Amniotic epithelial cell (primary cell): Measurements from ENCODE around the gene ARHGAP1.

Experiments
- DNase-seq: peaks from one replicate; pipeline ENCODE4 v3.0.0-alpha.2; 2010; ENCODE audit warnings: low read depth

ARHGAP1 gene

GRCh38 chr11:46700241-46701077 is at the start of gene ARHGAP1, which contains the start of gene ZNF408:
Gene ARHGAP1, minus strand, starts transcription at chr11:46700619. Its CDS starts 4,512 bp downstream, at chr11:46696107.
Gene ZNF408, plus strand, starts transcription at chr11:46701031. Its CDS starts 17 bp downstream, at chr11:46701048.
- DNase-seq: peak; percentile 98

GRCh38 chr11:46747150-46747549 is 46.7 kb upstream of the ARHGAP1 start:
- DNase-seq: no peak

DNA sequence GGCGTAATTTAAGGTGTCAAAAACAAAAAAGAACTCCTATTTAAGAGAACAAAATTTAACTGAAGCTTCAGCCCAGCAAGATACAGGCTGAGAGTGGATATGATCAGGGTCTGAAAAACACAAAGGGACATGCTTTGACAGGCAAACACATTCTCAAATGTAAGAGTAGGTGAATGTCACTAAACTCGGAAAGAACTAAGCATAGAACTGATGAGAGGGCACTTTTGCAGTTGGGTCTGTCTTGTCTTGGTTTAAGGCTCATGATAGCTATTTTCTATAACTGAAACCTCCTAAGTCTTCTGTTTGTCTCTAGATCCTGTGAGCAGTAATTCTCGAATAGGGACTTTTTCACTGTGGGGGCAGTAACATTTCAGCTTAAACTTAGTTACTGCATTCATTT is 45.6 kb upstream of the ARHGAP1 start:
- no peak for DNase-seq

DNA sequence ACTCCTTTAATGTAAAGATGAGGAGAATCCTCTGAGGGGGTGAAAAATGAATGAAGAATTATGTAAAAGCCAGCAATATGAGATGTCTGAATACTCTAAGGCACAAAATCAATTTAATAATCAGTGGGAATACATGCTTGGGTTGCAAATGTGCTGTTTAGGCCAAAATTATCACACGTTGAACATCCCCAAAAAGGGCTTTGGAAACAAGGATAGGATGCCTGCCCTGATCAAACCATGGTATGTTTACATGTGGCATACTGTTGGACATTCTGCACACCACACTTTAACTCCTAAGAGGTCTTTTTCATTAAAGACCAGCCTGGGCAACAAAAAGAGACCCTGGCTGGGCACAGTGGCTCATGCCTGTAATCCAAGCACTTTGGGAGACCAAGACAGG is 44.9 kb upstream of the ARHGAP1 start:
- DNase-seq: no peak

DNA sequence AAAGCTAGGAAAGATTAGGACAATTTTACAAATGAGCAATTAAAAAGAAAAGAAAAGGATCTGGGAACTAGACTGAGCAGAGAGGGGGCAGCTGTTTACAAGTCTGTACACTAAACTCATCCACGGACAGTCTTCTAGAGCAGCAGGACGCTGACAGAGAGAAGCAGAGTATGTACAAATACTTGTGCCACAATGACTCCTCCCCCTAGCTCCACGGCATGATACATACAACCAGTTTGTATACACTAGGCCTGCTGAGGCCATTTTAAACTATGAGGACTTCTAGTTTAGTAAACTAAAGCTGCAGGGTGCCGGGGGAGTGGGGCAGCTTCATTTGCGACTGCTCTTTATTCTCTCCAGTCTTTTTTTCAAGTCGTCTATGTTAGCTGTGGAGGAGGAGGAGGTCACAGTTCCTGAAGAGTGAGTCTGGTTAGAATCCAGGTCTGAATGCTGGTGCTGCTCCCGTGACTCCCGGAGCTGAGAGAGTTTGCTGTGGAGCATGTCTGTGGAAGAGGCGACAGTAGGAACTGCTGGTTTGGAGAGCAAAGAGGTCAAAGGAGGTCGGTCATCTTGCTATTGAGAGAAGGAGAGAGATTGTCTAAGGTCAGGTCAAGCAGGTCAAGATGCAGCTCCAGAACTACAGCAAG is 43.4 kb upstream of the ARHGAP1 start:
- DNase-seq: peak; percentile 66

- no peak for DNase-seq
Observed at GRCh38 chr11:46743043-46743442, 42.6 kb upstream of the ARHGAP1 start.

DNA sequence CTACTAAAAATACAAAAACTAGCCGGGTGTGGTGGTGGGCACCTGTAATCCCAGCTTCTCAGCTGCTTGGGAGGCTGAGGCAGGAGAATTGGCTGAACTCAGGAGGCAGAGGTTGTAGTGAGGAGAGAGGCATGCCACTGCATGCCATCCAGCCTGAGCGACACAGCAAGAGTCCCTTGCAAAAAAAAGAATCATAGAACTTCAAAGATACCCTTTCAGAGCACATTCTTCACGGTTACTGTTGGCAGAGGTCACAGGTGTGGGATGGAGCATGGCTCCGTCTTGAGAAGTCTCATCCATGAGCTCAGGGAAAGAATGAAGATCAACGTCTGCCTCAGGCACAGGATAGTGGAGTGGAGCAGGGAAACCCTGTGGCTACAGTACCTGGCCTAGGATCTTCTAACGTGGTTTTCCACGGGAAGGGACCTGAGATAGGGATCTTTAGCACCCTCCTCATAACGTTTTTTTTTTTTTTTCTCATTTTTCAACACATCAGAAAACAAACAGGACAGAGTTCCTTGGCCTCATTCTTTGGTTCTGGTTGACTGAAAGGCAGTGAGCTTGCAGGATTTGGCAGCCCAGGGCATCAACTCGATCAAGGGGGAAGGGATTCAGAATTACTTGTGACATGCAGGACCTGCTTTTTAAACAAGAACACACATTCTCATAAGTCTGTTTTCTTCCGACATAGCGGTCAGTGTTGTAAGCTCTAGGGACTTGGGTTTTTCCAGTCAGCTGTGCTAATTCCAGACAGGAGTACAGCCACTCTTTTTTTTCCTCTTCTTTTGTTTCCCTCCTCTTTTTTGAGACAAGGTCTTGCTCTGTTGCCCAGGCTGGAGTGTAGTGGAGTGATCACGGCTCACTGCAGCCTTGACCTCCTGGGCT is 41.4 kb upstream of the ARHGAP1 start:
- DNase-seq: no peak

- no peak for DNase-seq
Observed at GRCh38 chr11:46738887-46739286, 38.5 kb upstream of the ARHGAP1 start.

- no peak for DNase-seq
Observed at GRCh38 chr11:46737699-46738098, 37.3 kb upstream of the ARHGAP1 start.

DNA sequence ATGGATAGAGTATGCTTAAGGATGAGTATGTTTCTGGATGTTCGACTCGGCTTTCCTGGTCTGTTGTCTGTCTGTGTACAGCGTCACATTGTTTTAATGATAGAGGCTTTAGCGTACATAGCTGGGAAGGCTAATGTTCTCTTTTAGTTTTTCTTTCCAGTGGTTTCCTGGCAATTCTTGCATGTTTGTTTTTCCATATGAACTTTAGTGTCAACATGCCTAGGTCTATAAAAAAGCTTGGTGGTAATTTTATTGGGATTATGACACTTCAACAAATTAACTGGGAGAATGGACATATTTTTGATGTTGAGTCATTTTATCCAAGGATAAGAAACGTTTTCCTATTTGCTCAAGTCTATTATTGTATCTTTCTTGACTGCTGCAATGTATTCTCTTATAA is 36.2 kb upstream of the ARHGAP1 start:
- no peak for DNase-seq

- no peak for DNase-seq
Observed at GRCh38 chr11:46736146-46736545, 35.7 kb upstream of the ARHGAP1 start.

DNA sequence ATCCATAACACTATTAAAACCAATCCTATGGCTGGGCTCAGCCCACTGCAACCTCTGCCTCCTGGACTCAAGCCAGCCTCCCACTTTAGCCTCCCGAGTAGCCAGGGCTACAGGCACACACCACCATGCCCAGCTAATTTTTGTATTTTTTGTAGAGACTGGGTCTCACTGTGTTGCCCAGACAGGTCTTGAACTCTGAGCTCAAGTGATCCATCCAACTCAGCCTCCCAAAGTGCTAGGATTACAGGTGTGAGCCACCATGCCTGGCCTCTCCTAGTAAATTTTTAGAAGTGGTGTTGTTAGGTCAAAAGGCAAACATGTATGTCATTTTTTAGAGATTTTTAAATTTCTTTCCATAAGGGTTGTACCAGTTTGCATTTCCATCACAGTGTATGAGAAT is 32.8 kb upstream of the ARHGAP1 start:
- no peak for DNase-seq

DNA sequence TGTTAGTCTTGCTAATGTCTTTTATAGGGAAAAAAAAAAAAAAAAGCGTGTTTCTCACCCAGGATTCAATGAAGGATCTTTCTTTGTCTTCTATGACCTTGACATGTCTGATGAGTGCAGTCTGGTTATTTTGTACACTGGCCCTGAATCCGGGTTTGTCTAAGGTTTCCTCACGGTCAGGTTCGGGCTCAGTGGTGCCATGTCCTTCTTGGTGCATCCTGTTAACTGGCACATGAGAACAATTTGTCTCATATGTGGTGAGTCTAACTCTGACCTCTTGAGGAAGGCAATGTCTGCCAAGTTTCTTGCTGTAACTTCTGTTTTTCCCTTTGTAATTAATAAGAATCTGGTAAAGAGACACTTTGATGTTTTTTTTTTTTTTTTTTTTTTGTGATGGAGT is 31.1 kb upstream of the ARHGAP1 start:
- no peak for DNase-seq

- DNase-seq: no peak
Observed at GRCh38 chr11:46729110-46730027, 28.9 kb upstream of the ARHGAP1 start.

- no peak for DNase-seq
Observed at GRCh38 chr11:46728659-46729040, 28.2 kb upstream of the ARHGAP1 start.

GRCh38 chr11:46727952-46728658 is 27.7 kb upstream of the ARHGAP1 start:
- DNase-seq: no peak

DNA sequence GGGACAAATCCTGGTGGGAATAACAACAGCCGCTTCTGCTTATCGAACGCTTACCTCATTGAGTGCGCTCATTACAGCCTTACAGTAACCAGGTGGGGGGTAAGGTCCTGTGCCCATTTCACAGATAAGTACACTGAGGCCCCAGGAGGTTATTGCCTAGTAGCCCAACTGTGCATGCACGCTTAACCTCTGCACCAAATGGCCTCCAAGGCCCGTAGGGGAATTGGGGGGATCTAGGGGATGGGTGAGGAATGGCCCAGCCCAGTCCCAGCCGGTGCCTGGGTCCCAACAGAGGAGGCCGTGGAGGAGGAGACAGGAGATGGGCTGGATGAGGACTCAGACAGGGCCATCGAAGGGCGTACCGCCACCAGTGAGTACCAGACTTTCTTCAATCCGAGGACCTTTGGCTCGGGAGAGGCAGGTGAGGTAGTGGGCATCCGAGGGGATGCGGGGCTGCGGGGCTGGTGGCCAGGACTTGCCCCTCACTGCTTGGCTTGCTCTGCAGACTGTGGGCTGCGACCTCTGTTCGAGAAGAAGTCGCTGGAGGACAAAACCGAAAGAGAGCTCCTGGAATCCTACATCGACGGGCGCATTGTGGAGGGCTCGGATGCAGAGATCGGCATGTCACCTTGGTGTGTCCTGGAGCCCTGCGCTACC is 25.9 kb upstream of the ARHGAP1 start:
- DNase-seq: no peak

DNA sequence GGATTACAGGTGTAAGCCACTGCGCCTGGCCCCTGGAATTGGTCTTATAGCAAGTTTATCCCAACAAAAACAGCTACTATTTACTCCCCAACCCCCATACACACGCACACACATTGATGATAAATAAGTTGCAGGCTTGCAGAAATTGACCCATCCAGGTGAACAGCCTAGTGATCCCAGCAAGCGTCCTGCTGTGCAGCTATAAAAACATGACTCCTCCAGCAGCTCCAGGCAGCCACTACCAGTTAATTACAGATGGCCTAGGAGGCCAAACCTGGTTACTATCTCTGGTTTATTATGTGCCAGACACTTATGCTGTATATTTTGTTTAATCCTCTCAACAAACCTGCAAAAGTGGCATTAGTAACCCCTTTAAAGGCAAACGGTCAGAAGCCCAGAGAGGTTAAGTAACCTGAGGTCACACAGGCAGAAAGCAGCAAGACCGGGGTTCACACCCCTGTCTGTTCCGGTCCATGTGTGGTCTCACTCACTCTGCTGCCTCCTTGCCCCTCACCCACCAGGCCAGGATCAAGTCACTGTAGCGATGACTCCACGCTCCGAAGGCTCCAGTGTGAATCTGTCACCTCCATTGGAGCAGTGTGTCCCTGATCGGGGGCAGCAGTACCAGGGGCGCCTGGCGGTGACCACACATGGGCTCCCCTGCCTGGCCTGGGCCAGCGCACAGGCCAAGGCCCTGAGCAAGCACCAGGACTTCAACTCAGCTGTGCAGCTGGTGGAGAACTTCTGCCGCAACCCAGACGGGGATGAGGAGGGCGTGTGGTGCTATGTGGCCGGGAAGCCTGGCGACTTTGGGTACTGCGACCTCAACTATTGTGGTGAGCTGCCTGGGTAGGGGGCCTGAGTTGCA is 25.2 kb upstream of the ARHGAP1 start:
- DNase-seq: no peak

- no peak for DNase-seq
Observed at GRCh38 chr11:46724088-46724487, 23.7 kb upstream of the ARHGAP1 start.
